Measurements from ENCODE around the gene FFAR3. TPM values are rescaled to one million over a fixed set of nuclear protein-coding genes. Genes with fewer than 3 reads are reported as not detected.

Gene FFAR3
- total and polyA plus RNA-seq, 2 of the 8 experiments (the other 6 are each of a cell fraction or from before 2014, with no cell fraction given), result not detected

GRCh38 chr19:35350591-35350990 is 7.7 kb upstream of the FFAR3 start:
- H3K27ac ChIP-seq (ENCODE audit: low read depth, low read length), result no peak overlapping the region
- no peak overlapping the region for H2BK120ac ChIP-seq (replicated peaks; ENCODE audit: low read depth, low read length)
- no peak overlapping the region for H3K56ac ChIP-seq (replicated peaks; ENCODE audit: insufficient read length, low read depth, low read length)
- no peak overlapping the region for H2BK5ac ChIP-seq (ENCODE audit: low read depth, low read length)
- no peak overlapping the region for H3K23ac ChIP-seq (ENCODE audit: insufficient read length)
- H2BK15ac ChIP-seq (ENCODE audit: low read length), result no peak overlapping the region
- no peak overlapping the region for H2AFZ ChIP-seq (ENCODE audit: low read length)
- 82% methylated on average over 4 of the region's 7 CpGs; no CpG with 5 or more reads in 1 of the 2 experiments for WGBS, 2 experiments (ENCODE audit: extremely low coverage in 1 of 2, insufficient coverage in 1 of 2, insufficient read length in 1 of 2, insufficient replicate concordance in 2 of 2, low coverage in 1 of 2, low lambda C conversion rate in 2 of 2, missing lambda C conversion rate in 1 of 2)
- no peak overlapping the region for H4K5ac ChIP-seq (ENCODE audit: insufficient read length, low read depth, low read length)
- no peaks in the 10 kb centered on the region for H3K27me3 ChIP-seq (replicated peaks in 1 of 4; ENCODE audit: control insufficient read depth in 3 of 4, extremely low read depth in 1 of 4, insufficient read depth in 3 of 4, low read length in 3 of 4)
- peaks cover 0 to 2% (median 0%) of the 10 kb centered on the region in 4 experiments; a peak in 2 of 7 replicates for H3K4me1 ChIP-seq (replicated peaks in 1 of 4; ENCODE audit: control insufficient read depth in 3 of 4, insufficient read depth in 4 of 4, low read length in 3 of 4)
- no peaks in the 10 kb centered on the region for H3K79me2 ChIP-seq (ENCODE audit: control insufficient read depth in 1 of 2, insufficient read depth in 2 of 2, low read length in 2 of 2)
- H3K4me2 ChIP-seq (ENCODE audit: insufficient read depth in 1 of 2, low read depth in 2 of 2, low read length in 2 of 2), result no peak overlapping the region
- FAIRE-seq, result no peak
- no peak overlapping the region for H4K91ac ChIP-seq (replicated peaks; ENCODE audit: insufficient read length, low read length)
- ChIA-PET CTCF (ENCODE audit: partially characterized antibody) (interaction anchor here (0.6 to 3.9 kb wide), 11 partner anchors 8 to 337 kb away, joined by 3 to 22 read pairs (median 4); no protein-coding TSS in a partner anchor), POLR2A (ENCODE audit: partially characterized antibody) (no interaction called here)
- no peak overlapping the region for H2BK12ac ChIP-seq (ENCODE audit: low read depth, low read length)
- no peak overlapping the region for H3K9ac ChIP-seq (replicated peaks in 1 of 4; ENCODE audit: extremely low read depth in 1 of 4, low read depth in 3 of 4, low read length in 3 of 4)
- H4K8ac ChIP-seq (ENCODE audit: extremely low read depth, insufficient read depth, low read length), result no peak overlapping the region
- H2BK20ac ChIP-seq (ENCODE audit: low read length), result no peak overlapping the region
- H2AK5ac ChIP-seq (ENCODE audit: low read depth, low read length), result no peak overlapping the region
- no peaks in the 10 kb centered on the region for H3K36me3 ChIP-seq (ENCODE audit: control insufficient read depth in 2 of 4, insufficient read depth in 4 of 4, low read length in 3 of 4)
- no peak overlapping the region for H3K14ac ChIP-seq (ENCODE audit: insufficient read length)
- no peaks in the 10 kb centered on the region for H4K20me1 ChIP-seq (replicated peaks in 1 of 2; ENCODE audit: control insufficient read depth in 1 of 2, insufficient read depth in 2 of 2, low read length in 2 of 2)
- DNase-seq (ENCODE audit: low read depth in 1 of 2, low spot score in 2 of 2), result peak in 1 of 2 experiments; percentile 41
- H3K9me3 ChIP-seq (ENCODE audit: insufficient read depth in 2 of 2, low read depth in 1 of 2, low read length in 1 of 2), result no peaks in the 10 kb centered on the region
- H3K4me3 ChIP-seq (ENCODE audit: extremely low read depth in 1 of 4, insufficient read depth in 2 of 4, low read depth in 3 of 4, low read length in 4 of 4), result no peak overlapping the region
- H3K23me2 ChIP-seq (ENCODE audit: low read depth, low read length), result no peaks in the 10 kb centered on the region; the same call in 1 of the 2 replicates
- no peak overlapping the region for H3K4ac ChIP-seq (replicated peaks; ENCODE audit: insufficient read length, low read depth, low read length)
- no peaks in the 10 kb centered on the region for H3K79me1 ChIP-seq (ENCODE audit: low read depth, low read length)
- TF ChIP-seq TCF12 (IDR thresholded peaks at IDR 0.05; ENCODE audit: low read depth, low read length), result no peak
- no peak overlapping the region for H3K18ac ChIP-seq (ENCODE audit: extremely low read depth, low read length)

All from H1 (cell line).